NCI-H2029 treated with DMSO at 0.1 percent for 48 hours (cell line): ENCODE results near the gene MBD5.

Experiments
- DNase-seq: peaks from one replicate; lab custom pipeline; 2025; lab: John Stamatoyannopoulos, UW

Gene MBD5

DNA sequence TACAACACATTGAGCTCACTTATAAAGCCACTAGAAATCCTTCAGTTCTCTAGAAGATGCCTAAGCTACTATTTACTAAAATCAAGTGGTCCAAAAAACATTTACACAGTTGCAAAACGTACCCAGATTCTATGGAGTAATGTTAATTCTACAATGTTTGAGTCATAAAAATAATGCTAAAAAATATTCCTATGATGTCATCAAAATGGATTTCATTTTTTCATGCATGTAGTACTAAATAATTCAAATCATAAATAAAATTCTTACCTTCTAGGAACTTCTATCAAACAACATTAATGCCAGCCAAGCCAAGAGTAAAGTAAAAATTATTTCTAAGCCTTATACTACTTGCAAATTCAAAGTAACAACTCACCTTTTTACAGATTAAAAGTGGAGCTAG is 454.7 kb downstream of the MBD5 start:
- DNase-seq = no peak

DNA sequence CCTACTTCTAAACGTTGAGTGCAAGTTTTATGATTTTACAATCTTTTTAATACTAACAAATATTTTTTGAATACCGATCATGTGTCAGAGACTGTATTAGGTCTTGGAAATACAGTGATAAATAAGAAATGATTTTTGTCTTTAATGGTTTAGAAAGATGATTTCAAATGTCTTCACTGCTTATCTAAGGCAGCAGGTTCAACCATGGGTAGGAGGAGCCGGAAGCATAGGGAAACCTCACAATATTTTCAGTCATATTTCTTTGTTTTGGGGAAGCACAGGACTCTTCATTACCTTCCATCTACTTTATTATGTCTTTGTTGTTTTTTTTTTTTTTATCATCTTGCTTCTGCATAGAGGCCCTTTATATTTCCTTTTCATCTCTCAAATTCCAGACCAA is 458.5 kb downstream of the MBD5 start:
- no peak for DNase-seq

GRCh38 chr2:148483665-148484064 is 462.8 kb downstream of the MBD5 start:
- DNase-seq = no peak

DNA sequence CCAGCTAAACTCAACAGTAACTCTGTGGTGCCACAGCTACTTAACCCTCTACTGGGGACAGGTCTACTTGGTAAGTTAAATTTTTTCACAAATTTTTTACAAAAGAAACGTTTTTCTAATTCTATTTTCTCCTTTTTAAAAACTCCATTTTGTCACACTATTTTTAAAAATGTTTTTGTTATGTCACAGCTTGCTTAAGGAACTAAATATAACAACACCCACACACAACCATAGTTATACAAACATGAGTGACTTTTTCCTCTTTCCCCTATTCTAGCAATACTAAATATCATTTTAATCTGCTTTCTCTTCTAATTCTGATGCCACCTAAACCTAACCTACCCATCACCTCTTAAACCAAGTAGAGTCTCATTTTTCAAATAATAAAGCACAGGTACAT is 463.2 kb downstream of the MBD5 start:
- no peak for DNase-seq

- no peak for DNase-seq
These were observed 465.8 kb downstream of the MBD5 start for GRCh38 chr2:148486655-148487054.

DNA sequence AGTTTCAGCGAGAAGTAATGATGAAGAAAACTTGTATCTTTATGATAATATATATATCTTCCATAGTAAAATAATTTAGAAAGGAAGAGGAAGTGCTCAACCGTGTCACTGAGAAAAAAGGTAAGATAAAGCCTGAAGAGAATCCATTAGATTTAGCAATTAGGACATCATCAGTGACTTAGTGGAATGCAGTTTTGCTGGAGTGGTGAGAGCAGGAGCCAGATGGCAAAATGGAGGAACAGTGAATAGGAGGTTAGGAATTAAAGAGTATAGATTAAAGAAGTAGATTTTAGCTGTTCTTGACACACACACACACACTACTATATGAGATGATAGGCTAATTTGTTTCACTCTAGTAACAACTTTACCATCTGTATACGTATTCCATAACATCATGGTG is 466.5 kb downstream of the MBD5 start:
- DNase-seq = no peak

- DNase-seq = no peak
These were observed 470.0 kb downstream of the MBD5 start for GRCh38 chr2:148490840-148491439.

- no peak for DNase-seq
These were observed 473.1 kb downstream of the MBD5 start for GRCh38 chr2:148493822-148494563.

GRCh38 chr2:148495586-148495985 is 474.7 kb downstream of the MBD5 start:
- DNase-seq = no peak

GRCh38 chr2:148501545-148501944 is 480.7 kb downstream of the MBD5 start:
- DNase-seq = no peak

DNA sequence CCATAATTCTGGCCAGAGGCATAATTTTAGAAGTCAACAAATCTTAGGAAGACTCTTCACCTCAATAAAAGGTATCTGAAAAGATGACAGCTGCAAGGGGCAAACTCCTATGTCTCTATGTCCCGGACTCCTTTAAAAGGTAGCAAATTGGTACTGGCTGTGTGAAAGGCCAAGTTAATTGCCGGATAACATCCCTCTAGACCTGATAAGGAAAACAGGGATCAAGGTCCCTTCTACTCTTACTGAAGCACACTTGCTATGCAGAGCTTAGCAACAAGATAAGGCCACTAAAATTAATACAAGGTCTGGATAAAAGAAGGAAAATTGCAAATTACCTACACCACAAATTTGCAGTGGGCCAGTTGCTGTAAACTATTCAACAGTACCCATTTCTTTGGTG is 482.6 kb downstream of the MBD5 start:
- no peak for DNase-seq

DNA sequence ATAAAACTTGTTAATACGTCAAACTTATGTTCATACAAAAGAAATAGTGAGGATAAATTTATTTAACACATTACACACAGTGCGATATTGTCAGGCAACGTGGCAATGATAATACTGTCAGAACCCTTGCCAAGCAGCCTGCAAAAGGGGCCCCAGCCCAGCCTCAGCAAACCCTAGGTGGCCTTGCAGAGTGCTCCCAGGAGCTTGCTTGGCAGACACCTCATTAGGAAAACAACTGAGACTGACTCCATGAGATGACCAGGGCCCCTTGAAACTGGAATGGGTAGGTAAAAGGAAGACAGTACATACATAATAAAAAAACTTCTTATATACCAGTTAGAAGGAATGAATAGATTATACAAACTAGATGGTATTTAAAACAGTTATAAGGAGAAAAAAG is 487.1 kb downstream of the MBD5 start:
- no peak for DNase-seq

DNA sequence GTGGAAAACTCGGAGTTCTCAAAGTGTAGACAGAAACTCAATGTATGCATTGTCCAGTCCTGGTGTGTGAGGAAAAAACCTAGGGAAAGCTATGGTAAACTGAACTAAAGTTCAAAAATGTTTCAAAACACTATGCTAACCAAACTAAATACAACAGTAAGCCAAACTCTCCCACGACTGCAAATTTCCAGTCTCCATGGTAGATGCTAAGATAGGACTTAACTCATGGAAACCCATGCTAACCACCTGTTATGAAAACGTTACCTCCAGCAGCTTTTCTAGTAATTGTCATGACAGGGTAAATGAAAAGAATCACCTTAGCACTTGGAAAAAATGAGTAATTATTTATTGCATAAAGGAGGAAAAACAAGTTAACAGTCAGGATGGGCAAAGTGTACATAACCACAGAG is 488.0 kb downstream of the MBD5 start:
- no peak for DNase-seq

DNA sequence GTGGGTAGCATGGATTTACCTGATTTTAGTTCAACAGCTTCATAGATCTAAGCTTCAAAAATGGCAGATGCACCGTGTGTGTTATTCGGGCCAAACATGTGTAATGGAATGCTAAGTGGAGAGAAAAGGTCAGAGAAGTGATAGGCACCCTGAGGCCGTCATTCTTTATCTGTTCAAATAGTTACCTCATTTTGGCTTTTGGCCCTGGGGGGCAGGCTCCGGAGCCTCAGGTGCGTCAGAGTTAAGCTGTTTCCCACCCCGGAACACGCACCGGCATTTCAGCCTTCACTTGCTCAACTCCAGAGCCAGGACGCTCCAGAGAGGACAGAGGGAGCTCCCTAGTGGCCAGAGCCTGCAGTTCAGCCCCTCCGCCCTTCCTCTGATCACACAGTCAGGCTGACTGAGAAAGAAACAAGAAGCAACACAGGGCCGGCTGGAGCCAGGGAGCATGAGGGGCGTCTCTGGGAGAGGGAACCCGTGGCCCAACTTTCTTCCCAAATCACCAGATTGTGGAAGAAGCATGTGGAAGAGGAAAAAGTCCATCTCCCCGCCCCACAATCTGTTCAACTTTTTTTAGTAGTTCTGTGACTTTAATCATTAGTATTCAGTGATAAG is 488.5 kb downstream of the MBD5 start:
- DNase-seq = peak; percentile 64

GRCh38 chr2:148511883-148512282 is 491.0 kb downstream of the MBD5 start:
- no peak for DNase-seq

DNA sequence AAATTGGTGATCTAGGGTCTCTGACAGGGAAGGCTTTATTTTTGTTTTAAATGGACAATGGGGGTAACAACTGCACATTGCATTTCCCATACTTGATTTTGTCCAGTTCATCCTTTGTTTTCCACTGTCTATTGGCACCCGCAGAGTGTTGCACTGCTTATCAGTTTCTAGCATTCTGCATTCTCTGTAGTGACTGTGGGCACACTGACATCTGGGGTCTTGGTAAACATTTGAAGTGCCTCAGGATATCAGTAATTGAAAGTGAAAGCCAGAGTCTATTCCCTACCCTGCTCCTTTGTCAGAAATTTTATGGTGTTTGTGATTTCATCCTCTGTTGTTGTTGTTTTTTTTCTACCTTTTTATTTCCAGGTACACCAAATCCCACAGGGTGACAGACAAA is 491.6 kb downstream of the MBD5 start:
- DNase-seq = no peak

GRCh38 chr2:148513427-148513826 is 492.5 kb downstream of the MBD5 start:
- no peak for DNase-seq

DNA sequence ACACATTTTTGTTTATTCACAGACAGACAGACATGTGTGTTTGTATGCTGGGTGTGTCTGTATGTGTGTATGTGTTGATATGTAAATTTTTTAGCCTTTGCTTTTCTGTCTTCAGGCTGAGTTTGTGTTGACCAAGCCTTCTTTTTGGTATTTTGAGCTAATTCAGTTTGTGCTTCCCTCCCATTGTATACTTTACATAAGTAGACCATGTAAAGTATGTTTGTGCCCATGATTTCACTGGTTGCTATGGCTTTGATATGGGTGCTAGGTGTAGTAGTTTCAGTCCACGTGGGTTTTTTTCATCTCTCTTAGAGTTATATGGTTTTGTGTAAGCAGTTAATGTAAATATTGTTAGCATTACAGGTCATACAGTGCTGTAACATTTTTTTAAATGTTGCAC is 494.2 kb downstream of the MBD5 start:
- DNase-seq = no peak

GRCh38 chr2:148515976-148516375 is 495.1 kb downstream of the MBD5 start:
- no peak for DNase-seq

DNA sequence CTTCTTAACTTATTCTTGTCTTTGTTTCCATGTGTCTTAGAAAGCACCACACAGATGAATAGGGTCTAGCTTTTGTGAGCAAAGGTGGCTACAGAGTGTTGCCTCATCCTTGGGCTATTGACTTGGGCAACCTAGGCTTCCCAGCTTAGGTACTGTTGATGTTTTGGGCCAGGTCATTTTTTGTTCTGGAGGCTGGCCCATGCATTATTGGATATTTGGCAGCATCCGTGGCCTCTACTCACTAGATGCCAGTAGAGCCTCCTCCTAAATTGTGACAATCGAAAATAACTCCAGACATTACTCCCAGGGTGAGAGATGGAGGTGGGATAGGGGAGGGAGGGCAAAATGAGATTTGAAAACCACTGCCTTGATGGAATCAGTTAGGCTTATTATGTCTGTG is 496.4 kb downstream of the MBD5 start:
- DNase-seq = no peak

- no peak for DNase-seq
These were observed 496.9 kb downstream of the MBD5 start for GRCh38 chr2:148517822-148518221.

DNA sequence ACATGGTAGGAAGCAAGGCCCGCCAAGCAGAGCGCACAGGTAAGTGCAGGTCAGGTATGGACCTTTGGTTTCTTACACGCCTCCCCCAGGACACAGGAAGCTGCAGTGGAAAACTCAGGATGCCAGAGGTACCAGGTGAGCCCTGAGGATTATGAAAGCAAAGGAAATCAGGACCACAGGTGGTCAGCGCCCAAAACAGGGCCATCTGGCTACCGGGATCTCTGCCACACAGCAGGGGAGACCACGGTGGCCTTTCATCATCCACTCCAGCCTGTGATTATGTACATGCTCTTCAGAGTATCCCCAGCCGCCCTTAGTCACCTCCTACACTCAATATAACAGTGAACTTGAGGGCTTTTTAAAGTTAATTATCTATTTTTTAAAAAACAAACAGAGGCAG is 498.1 kb downstream of the MBD5 start:
- no peak for DNase-seq

DNA sequence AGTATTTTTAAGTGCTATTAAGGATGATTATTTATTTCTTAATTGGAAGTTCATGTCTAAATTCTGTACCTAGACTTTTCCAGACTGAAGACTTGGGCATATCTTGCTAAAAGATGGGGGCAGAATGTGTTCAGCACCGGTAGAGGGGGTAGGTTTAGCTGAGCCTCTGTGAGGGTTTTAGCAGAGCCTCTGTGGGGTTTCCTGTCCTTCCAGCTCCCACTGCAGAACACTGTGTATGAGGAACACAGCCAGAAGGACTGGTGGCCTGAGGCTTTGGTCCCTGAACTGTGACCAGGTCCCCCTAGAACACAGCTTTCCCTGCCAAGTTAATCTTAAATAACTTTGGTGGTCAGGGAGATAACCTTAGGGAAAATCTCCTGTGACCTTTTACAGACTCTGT is 500.3 kb downstream of the MBD5 start:
- DNase-seq = no peak

DNA sequence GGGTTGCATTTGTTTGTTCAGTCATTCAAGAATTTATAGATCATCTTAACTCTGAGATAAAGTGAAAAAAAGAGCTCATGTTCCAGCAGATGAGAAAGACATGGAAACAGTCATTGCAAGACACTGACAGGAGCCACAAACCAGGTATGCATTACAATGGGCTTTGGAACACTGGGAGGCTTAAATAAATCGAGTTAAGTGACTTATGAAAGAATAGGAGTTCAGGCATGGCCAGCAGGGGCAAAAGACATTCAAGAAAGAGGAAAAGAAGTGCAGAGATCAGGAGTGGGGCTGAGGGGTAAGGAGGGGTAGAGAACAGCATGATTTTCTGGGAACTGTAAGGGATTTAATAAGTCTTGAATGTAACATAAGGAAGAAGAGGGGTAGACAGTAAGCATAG is 502.4 kb downstream of the MBD5 start:
- DNase-seq = no peak
